ENCODE measurements around the gene CAMK2G.
"Not testable (repeated sequence)": the region's sequence is repeated elsewhere in the genome, so short reads cannot be mapped to it uniquely, and the experiment has no call there.

The CAMK2G gene

DNA sequence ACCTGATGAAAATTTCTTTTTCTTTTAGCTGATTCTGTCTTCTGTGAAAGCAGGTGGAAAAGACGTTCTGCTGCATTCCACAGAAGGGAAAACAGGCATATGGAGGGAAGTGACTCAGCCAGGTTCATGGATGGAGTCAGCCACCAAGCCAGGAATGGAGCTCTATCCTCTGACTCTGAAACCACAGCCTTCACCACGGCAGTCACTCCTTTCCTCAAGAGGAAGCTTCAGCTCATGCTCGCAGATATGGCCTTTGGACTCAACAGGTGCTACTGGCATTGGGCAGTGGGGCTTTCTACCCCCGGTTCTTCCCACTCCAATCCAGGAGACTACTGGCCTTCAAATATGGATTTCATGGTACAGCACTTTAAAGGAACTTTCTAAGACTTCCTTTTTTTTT is 25.1 kb upstream of the CAMK2G start:
- Histone ChIP-seq H3K27me3 (replicated peaks; ENCODE audit: control insufficient read depth, insufficient read depth, low read length) (no peaks in the 10 kb centered on the region), H3K9me3 (ENCODE audit: control insufficient read depth, low read length) (no peaks in the 10 kb centered on the region), H3K4me1 (ENCODE audit: control insufficient read depth, insufficient read depth, low read length) (peaks cover 18% of the 10 kb centered on the region), H3K9ac (ENCODE audit: low read length) (no peak overlapping the region), H3K4me3 (ENCODE audit: low read length) (no peak overlapping the region), H3K36me3 (ENCODE audit: control insufficient read depth, insufficient read depth, low read length, severe bottlenecking) (no peaks in the 10 kb centered on the region)
- peak; percentile 50 for DNase-seq (ENCODE audit: low read depth)

DNA sequence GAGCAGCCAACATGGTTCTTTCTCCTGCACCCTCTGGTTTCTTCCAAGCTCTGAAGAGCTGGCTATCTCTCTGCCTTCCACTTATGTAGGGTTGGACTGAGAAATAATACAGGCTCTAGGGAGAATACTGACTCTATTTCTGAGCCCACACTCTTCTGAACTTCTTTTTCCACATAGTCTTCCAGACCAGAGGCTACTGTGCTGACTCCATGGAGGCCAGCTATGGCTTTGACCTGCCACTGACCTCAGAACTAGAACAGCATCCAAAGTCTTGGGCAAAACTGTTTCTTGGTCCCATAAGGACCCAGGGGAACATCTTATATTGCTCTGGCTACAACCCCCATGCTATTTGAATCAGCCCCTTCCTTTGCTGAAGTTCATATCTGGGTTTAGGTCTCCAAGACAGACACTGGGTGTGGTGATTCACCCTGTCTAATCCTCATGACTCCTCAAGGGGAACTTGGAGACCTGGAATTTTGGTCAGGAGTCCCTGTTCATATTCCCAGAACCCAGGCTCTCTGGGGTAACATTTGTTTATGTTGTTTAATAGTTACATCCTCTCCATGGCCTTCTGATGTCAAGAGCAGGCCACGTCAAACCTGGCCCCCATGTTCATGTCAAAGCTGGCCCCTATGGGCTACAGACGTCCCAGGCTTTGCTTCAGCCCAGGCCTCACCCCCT is 24.5 kb upstream of the CAMK2G start:
- Histone ChIP-seq H3K9ac (ENCODE audit: low read length) (no peak overlapping the region), H3K36me3 (ENCODE audit: control insufficient read depth, insufficient read depth, low read length, severe bottlenecking) (no peaks in the 10 kb centered on the region), H3K4me3 (ENCODE audit: low read length) (no peak overlapping the region), H3K27me3 (replicated peaks; ENCODE audit: control insufficient read depth, insufficient read depth, low read length) (no peaks in the 10 kb centered on the region), H3K4me1 (ENCODE audit: control insufficient read depth, insufficient read depth, low read length) (peaks cover 24% of the 10 kb centered on the region), H3K9me3 (ENCODE audit: control insufficient read depth, low read length) (no peaks in the 10 kb centered on the region)
- DNase-seq (ENCODE audit: low read depth), result no peak

DNA sequence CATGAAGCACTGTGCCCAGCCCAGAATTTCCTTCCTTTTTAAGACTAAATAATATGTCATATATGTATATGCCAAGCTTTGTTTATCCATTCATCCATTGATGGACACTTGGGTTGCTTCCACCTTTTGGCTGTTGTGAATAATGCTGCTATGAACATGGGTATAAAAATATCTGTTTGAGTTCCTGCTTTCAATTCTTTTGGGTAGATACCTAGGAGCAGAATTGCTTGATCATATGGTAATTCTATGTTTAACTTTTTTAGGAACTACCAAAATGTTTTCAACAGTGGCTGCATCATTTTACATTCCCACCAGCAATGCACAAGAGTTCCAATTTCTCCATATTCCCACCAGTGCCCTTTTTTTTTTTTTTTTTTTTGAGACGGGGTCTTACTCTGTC is 23.3 kb upstream of the CAMK2G start:
- H3K27me3 ChIP-seq (replicated peaks; ENCODE audit: control insufficient read depth, insufficient read depth, low read length), result no peaks in the 10 kb centered on the region
- no peak for DNase-seq (ENCODE audit: low read depth)
- no peaks in the 10 kb centered on the region for H3K9me3 ChIP-seq (ENCODE audit: control insufficient read depth, low read length)
- H3K4me1 ChIP-seq (ENCODE audit: control insufficient read depth, insufficient read depth, low read length), result peaks cover 36% of the 10 kb centered on the region
- no peaks in the 10 kb centered on the region for H3K36me3 ChIP-seq (ENCODE audit: control insufficient read depth, insufficient read depth, low read length, severe bottlenecking)
- no peak overlapping the region for H3K4me3 ChIP-seq (ENCODE audit: low read length)
- H3K9ac ChIP-seq (ENCODE audit: low read length), result no peak overlapping the region

DNA sequence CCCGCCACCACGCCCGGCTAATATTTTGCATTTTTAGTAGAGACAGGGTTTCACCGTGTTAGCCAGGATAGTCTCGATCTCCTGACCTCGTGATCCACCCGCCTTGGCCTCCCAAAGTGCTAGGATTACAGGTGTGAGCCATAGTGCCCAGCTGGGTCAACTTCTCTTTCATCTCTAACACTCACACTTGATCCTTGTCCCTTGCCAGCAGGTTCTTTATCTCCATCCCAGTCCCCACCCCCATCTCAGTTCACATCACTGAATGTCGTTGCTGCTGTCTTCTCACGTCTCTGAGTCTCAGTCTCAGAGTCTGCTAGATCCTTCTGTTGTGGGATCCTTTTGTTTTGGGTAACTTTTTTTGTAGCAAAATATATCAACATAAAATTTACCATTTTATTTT is 21.0 kb upstream of the CAMK2G start:
- H3K9ac ChIP-seq (ENCODE audit: low read length); H3K9me3 ChIP-seq (ENCODE audit: control insufficient read depth, low read length); DNase-seq (ENCODE audit: low read depth); H3K36me3 ChIP-seq (ENCODE audit: control insufficient read depth, insufficient read depth, low read length, severe bottlenecking); H3K27me3 ChIP-seq (replicated peaks; ENCODE audit: control insufficient read depth, insufficient read depth, low read length); H3K4me3 ChIP-seq (ENCODE audit: low read length): not testable (repeated sequence)
- H3K4me1 ChIP-seq (ENCODE audit: control insufficient read depth, insufficient read depth, low read length), result peaks cover 44% of the 10 kb centered on the region

DNA sequence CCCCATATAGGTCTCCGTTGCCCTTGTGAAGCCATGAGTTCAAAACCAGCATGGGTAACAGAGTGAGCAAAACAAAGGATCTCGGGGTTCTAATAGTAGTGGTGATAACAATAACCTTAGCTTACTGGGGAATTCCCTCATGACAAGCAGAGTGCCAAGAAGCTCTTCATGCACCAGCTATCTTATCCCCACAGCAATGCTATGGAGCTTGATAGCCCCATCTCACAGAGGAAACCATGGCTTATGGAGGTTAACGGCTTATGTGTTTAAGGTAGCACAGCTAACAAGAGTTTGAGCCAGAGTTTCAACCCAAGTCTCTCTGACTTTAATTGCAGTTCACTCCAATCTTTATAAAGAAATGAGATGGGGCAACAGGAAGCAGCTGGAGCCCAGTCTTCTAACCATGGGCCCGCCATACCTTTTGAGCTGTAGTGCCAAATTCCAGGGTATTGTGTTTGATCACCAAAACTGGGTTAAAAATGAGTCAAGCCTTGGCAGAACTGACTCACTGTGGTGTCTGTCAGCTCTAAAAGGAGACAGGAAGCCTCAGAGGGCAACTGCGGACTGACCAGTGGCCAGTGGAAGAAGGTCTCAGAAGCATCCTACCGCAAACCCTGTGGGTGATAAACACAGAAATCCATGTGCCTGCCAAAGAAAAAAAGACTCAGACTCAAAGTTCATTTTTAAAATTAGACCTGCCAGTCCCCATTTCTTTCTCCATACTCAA is 20.1 kb upstream of the CAMK2G start:
- peak; percentile 68 for DNase-seq (ENCODE audit: low read depth)
- Histone ChIP-seq H3K36me3 (ENCODE audit: control insufficient read depth, insufficient read depth, low read length, severe bottlenecking) (no peaks in the 10 kb centered on the region), H3K4me1 (ENCODE audit: control insufficient read depth, insufficient read depth, low read length) (peaks cover 43% of the 10 kb centered on the region), H3K9ac (ENCODE audit: low read length) (no peak overlapping the region), H3K9me3 (ENCODE audit: control insufficient read depth, low read length) (no peaks in the 10 kb centered on the region), H3K27me3 (replicated peaks; ENCODE audit: control insufficient read depth, insufficient read depth, low read length) (no peaks in the 10 kb centered on the region), H3K4me3 (ENCODE audit: low read length) (no peak overlapping the region)

DNA sequence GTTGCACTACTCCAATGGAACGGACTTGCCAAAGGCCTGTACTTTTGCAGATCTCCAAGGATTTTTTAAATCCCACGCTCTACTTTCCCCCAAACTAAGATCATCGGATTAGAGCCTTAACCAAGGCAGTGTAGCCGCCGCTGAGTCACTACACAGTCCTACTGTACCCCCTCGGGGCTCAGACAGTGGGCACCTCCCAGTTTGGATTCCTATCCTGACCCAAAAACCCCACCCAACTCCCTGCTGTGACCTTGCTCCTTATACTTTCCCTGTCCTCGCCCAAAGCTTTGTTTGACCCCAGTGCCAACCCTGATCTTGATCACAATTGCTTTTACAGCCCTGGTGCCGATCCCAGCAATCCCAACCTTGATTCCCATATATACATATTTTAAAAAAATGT is 19.1 kb upstream of the CAMK2G start:
- H3K27me3 ChIP-seq (replicated peaks; ENCODE audit: control insufficient read depth, insufficient read depth, low read length), result no peaks in the 10 kb centered on the region
- no peak overlapping the region for H3K4me3 ChIP-seq (ENCODE audit: low read length)
- peak; percentile 31 for DNase-seq (ENCODE audit: low read depth)
- H3K36me3 ChIP-seq (ENCODE audit: control insufficient read depth, insufficient read depth, low read length, severe bottlenecking), result no peaks in the 10 kb centered on the region
- no peak overlapping the region for H3K9ac ChIP-seq (ENCODE audit: low read length)
- H3K4me1 ChIP-seq (ENCODE audit: control insufficient read depth, insufficient read depth, low read length), result peaks cover 42% of the 10 kb centered on the region
- H3K9me3 ChIP-seq (ENCODE audit: control insufficient read depth, low read length), result no peaks in the 10 kb centered on the region

DNA sequence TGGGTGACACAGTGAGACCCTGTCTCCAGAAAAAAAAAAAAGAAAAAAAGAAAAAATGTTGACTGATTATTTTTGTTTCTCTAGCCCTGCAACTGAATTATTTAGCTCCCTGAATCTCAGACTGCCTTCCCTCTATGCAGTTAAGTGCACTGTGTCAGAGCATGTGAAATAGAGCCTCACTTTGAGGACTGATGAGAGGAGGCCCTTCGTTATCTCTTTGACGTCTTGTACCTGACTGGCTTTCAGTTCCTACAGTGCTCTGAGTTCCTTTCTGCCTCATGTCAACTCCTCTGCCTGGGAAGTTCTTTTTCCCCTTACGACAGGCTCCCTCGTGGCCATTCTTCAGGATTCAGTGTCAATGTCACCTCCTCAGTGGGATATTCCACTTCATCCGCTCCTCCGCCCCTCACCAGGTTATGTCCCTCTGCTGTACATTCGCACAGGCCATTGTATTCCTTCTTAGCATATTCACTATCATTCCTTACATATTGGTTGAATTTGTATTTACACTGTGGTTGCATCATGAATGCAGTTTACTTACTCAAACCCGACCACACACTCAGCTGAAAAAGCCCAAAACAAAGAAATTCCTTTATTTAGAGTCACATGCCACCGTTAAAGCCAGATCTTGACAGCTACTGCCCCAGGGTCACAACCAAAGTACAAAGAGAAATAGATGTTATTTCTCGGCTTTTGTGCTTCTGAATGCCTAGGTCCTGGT is 18.1 kb upstream of the CAMK2G start:
- peaks cover 50% of the 10 kb centered on the region for H3K4me1 ChIP-seq (ENCODE audit: control insufficient read depth, insufficient read depth, low read length)
- no peak overlapping the region for H3K4me3 ChIP-seq (ENCODE audit: low read length)
- H3K36me3 ChIP-seq (ENCODE audit: control insufficient read depth, insufficient read depth, low read length, severe bottlenecking), result no peaks in the 10 kb centered on the region
- no peaks in the 10 kb centered on the region for H3K9me3 ChIP-seq (ENCODE audit: control insufficient read depth, low read length)
- no peaks in the 10 kb centered on the region for H3K27me3 ChIP-seq (replicated peaks; ENCODE audit: control insufficient read depth, insufficient read depth, low read length)
- peak; percentile 86 for DNase-seq (ENCODE audit: low read depth)
- no peak overlapping the region for H3K9ac ChIP-seq (ENCODE audit: low read length)

DNA sequence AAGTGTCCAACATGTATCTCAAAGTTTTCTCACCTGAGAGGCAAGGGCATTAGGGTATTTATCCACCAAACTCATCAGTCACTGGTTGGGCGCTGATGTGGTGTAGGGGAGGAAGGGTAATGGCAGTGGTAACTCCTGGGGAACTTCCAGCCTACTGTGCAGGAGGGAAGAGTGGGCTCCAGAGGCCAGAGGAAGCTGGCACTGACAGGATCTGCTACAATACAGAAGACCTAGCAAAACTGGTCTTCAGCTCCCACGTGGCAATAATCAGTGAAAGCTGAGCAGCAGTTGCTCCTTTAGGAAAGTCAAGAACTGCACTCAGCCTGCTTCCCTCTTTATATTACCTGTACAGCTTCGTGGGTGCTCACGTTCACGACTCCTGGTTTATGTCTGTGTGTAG is 17.2 kb upstream of the CAMK2G start:
- Histone ChIP-seq H3K27me3 (replicated peaks; ENCODE audit: control insufficient read depth, insufficient read depth, low read length) (no peaks in the 10 kb centered on the region), H3K4me1 (ENCODE audit: control insufficient read depth, insufficient read depth, low read length) (peaks cover 59% of the 10 kb centered on the region), H3K36me3 (ENCODE audit: control insufficient read depth, insufficient read depth, low read length, severe bottlenecking) (no peaks in the 10 kb centered on the region), H3K9ac (ENCODE audit: low read length) (no peak overlapping the region), H3K4me3 (ENCODE audit: low read length) (no peak overlapping the region), H3K9me3 (ENCODE audit: control insufficient read depth, low read length) (no peaks in the 10 kb centered on the region)
- DNase-seq (ENCODE audit: low read depth), result no peak

DNA sequence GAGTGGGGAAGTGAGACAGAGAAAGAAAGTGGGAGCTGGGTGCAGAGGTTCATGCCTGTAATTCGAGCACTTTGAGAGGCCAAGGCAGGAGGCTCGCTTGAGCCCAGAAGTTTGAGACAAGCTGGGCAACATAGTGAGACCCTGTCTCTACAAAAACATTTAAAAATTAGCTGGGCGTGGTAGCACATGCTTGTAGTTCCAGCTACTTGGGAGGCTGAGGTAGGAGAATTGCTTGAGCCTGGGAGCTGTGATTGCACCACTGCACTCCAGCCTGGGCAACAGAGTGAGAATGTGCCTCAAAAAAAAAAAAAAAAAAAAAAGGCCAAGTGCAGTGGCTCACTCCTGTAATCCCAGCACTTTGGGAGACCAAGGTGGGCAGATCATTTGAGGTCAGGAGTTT is 16.5 kb upstream of the CAMK2G start:
- H3K9ac ChIP-seq (ENCODE audit: low read length); H3K27me3 ChIP-seq (replicated peaks; ENCODE audit: control insufficient read depth, insufficient read depth, low read length); H3K4me3 ChIP-seq (ENCODE audit: low read length); H3K9me3 ChIP-seq (ENCODE audit: control insufficient read depth, low read length); H3K36me3 ChIP-seq (ENCODE audit: control insufficient read depth, insufficient read depth, low read length, severe bottlenecking): not testable (repeated sequence)
- H3K4me1 ChIP-seq (ENCODE audit: control insufficient read depth, insufficient read depth, low read length), result peaks cover 64% of the 10 kb centered on the region
- DNase-seq (ENCODE audit: low read depth), result peak; percentile 32

DNA sequence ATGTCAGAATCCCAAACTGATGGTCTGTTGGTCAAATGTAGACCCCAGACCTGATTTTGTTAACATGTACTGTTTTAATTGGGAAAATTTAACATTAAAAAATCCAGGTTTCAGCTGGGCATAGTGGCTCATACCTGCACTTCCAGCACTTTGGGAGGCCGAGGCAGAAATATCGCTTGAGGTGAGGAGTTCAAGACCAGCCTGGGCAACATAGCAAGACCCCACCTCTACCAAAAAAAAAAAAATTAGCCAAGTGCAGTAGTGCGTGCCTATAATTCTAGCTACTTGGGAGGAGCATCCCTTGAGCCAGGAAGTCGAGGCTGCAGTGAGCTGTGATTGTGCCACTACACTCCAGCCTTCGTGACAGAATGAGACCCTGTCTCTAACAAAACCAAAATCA is 15.9 kb upstream of the CAMK2G start:
- H3K4me3 ChIP-seq (ENCODE audit: low read length), result no peak overlapping the region
- no peak for DNase-seq (ENCODE audit: low read depth)
- no peaks in the 10 kb centered on the region for H3K9me3 ChIP-seq (ENCODE audit: control insufficient read depth, low read length)
- no peaks in the 10 kb centered on the region for H3K36me3 ChIP-seq (ENCODE audit: control insufficient read depth, insufficient read depth, low read length, severe bottlenecking)
- H3K9ac ChIP-seq (ENCODE audit: low read length), result no peak overlapping the region
- no peaks in the 10 kb centered on the region for H3K27me3 ChIP-seq (replicated peaks; ENCODE audit: control insufficient read depth, insufficient read depth, low read length)
- peaks cover 64% of the 10 kb centered on the region for H3K4me1 ChIP-seq (ENCODE audit: control insufficient read depth, insufficient read depth, low read length)

DNA sequence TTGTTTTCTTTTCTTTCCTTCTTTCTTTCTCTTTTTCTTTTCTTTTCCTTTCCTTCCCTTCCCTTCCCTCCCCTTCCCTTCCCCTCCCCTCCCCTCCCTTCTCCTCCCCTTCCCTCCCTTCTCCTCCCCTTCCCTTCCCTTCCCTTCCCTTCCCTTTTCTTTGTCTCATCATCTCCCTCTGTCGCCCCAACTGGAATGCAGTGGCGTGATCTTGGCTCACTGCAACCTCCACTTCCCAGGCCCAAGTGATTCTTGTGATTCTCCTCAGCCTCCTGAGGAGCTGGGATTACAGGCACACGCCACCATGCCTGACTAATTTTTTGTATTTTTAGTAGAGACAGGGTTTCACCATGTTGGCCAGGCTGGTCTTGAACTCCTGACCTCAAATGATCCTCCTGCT is 15.1 kb upstream of the CAMK2G start:
- H3K4me3 ChIP-seq (ENCODE audit: low read length); H3K9me3 ChIP-seq (ENCODE audit: control insufficient read depth, low read length); H3K36me3 ChIP-seq (ENCODE audit: control insufficient read depth, insufficient read depth, low read length, severe bottlenecking); H3K9ac ChIP-seq (ENCODE audit: low read length); H3K27me3 ChIP-seq (replicated peaks; ENCODE audit: control insufficient read depth, insufficient read depth, low read length); DNase-seq (ENCODE audit: low read depth): not testable (repeated sequence)
- peaks cover 57% of the 10 kb centered on the region for H3K4me1 ChIP-seq (ENCODE audit: control insufficient read depth, insufficient read depth, low read length)

All from adipocyte (in vitro differentiated cells).